K562 (cell line): ENCODE results near the gene PHKG1. TPM values are rescaled to one million over a fixed set of nuclear protein-coding genes. Genes with fewer than 3 reads are reported as not detected.

ENCODE experiments used
- ARID3A ChIP-seq: IDR thresholded peaks from 2 replicates; pipeline ENCODE4 v1.6.1; 2012; ENCODE audit warnings: low read depth, low read length, improper control_type of control experiment, borderline replicate concordance
- ARID4B ChIP-seq: sonication (generic); formaldehyde crosslinking; IDR thresholded peaks from 2 replicates; pipeline ENCODE4 v1.8.0; 2022; ENCODE audit warnings: mild to moderate bottlenecking, missing genetic modification reagents
- E2F5 ChIP-seq: sonication (generic); formaldehyde crosslinking; IDR thresholded peaks from 2 replicates; pipeline ENCODE4 v1.8.0; 2022; ENCODE audit warnings: mild to moderate bottlenecking, missing genetic modification reagents
- ETS2 ChIP-seq: IDR thresholded peaks from 2 replicates; pipeline ENCODE4 v1.6.1; 2016; ENCODE audit warnings: borderline replicate concordance, missing genetic modification characterization, mild to moderate bottlenecking, moderate library complexity, missing compliant biosample characterization; ENCODE audit not compliant: poor library complexity, severe bottlenecking
- MYBL2 ChIP-seq, 2 experiments: fragments of 450-650 bp in 1 of 2; sonication (generic) in 1 of 2; formaldehyde crosslinking in 1 of 2; IDR thresholded peaks; 2 replicates each; pipeline versions ENCODE4 v1.6.1 to v1.8.1; 2017 to 2022; ENCODE audit warnings: borderline replicate concordance in 1 of 2, inconsistent platforms in 1 of 2, low read depth in 1 of 2, mild to moderate bottlenecking in 1 of 2, missing genetic modification reagents in 1 of 2, moderate library complexity in 1 of 2
- NFATC3 ChIP-seq: fragments of 450-650 bp; IDR thresholded peaks from 2 replicates; pipeline ENCODE4 v1.6.1; 2017; ENCODE audit warnings: mild to moderate bottlenecking
- NFXL1 ChIP-seq: fragments of 450-650 bp; formaldehyde crosslinking; IDR thresholded peaks from 2 replicates; pipeline ENCODE4 v1.4.0; 2021; ENCODE audit warnings: mild to moderate bottlenecking
- PATZ1 ChIP-seq: fragments of 250-450 bp; sonication (Bioruptor Pico); IDR thresholded peaks from 2 replicates; pipeline ENCODE4 v1.5.0; 2020; ENCODE audit warnings: mild to moderate bottlenecking, borderline replicate concordance
- RBM14 ChIP-seq: fragments of 200-400 bp; formaldehyde crosslinking; IDR thresholded peaks from 2 replicates; pipeline ENCODE4 v1.6.1; 2018; ENCODE audit warnings: low read depth, mild to moderate bottlenecking, low read length, moderate library complexity, borderline replicate concordance; ENCODE audit not compliant: insufficient read depth
- THRAP3 ChIP-seq: fragments of 450-650 bp; IDR thresholded peaks from 2 replicates; pipeline ENCODE4 v1.6.1; 2016; ENCODE audit warnings: mild to moderate bottlenecking, inconsistent platforms, borderline replicate concordance
- ZNF124 ChIP-seq: sonication (generic); formaldehyde crosslinking; IDR thresholded peaks from 2 replicates; pipeline ENCODE4 v1.8.1; 2022; ENCODE audit warnings: missing genetic modification reagents
- ZNF395 ChIP-seq: fragments of 200-800 bp; sonication (Bioruptor generic); IDR thresholded peaks from 2 replicates; pipeline ENCODE4 v1.6.1; 2017; ENCODE audit warnings: missing genetic modification characterization, missing compliant biosample characterization
- polyA plus RNA-seq, 8 experiments: library from polyadenylated mRNA; depleted of rRNA in 4 of 8; stranded (reverse) in 5 of 8; unstranded in 3 of 8; fragments of >200 nt; fragmentation: Nextera tagmentation in 2 of 8; fragmentation: Illumina TruSeq in 1 of 8; extraction: Ambion mirVana in 2 of 8; extraction: Trizol in 1 of 8; gene quantifications; 2 replicates each; pipeline versions ENCODE4 v1.2.1 to v1.2.3, GENCODE V29; 2011 to 2014; ENCODE audit warnings: inconsistent platforms in 1 of 8, missing spikeins in 1 of 8
- total RNA-seq, 7 experiments: library from RNA; depleted of rRNA in 6 of 7; stranded (reverse); fragments of >200 nt in 6 of 7; fragmentation: Illumina TruSeq in 2 of 7; extraction: Trizol in 2 of 7; gene quantifications; 2 replicates each; pipeline versions ENCODE4 v1.2.1 to v1.2.3, GENCODE V29; 2011 to 2021; ENCODE audit warnings: low replicate concordance in 1 of 7

Gene PHKG1
- total and polyA plus RNA-seq, 9 of the 15 experiments (the other 6 are each of a cell fraction or from before 2014, with no cell fraction given): 0.10 to 0.83 (median 0.46) TPM

GRCh38 chr7:56033671-56034432 lies 58.9 kb downstream of the PHKG1 start (continued):
- TF ChIP-seq ARID4B (CRISPR knock-in tag) (no peak), NFATC3 (0 out of 2 replicates have a peak, but pooled peaks have one; percentile 42), ARID3A (no peak), THRAP3 (no peak), NFXL1 (CRISPR knock-in tag) (no peak), ZNF395 (CRISPR knock-in tag) (peak; percentile 37; the same call in 1 of the 2 replicates), ZNF124 (CRISPR knock-in tag) (no peak), RBM14 (no peak), ETS2 (tag) (no peak), E2F5 (CRISPR knock-in tag) (no peak), PATZ1 (CRISPR knock-in tag) (no peak), MYBL2 (IDR thresholded peaks at IDR 0.05; ENCODE audit: low read depth) (no peak), MYBL2 (CRISPR knock-in tag; IDR thresholded peaks at IDR 0.05; ENCODE audit: borderline replicate concordance) (no peak)
